ENCODE measurements around the gene EBNA1BP2.
"Not testable (repeated sequence)": the region's sequence is repeated elsewhere in the genome, so short reads cannot be mapped to it uniquely, and the experiment has no call there.

Gene EBNA1BP2

DNA sequence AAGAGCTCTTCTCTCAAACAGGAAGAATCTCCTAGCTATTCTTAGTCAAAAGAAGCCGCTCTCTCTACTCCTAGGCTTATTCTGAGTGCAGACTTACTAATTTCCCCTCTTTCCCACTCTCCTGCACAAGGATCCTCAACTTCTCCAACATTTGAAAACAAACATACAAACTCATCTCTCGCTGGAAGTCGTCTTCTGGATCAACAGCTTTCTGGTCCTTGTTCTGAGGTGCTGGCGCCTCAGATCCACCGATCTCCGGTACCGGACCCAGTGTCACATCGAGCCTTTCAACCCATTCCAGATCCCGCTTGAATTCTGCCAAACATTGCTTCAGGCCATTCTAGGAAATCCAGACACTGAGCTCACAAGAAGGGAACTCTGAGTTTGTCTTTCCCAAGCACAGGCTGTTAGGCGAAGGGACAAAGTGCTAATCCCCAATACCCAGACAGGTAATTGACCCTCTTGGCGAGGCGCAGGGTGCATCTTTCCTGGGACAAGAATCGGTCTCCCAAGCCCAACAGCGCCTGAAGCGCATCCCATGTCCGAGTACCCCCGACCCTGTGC, 696 bp downstream of the EBNA1BP2 start:
- DNase-seq = peak in 1 of 2 donors; percentile 21

- no peak for DNase-seq
Measured at GRCh38 chr1:43165765-43166164, 6.3 kb downstream of the EBNA1BP2 start.

DNA sequence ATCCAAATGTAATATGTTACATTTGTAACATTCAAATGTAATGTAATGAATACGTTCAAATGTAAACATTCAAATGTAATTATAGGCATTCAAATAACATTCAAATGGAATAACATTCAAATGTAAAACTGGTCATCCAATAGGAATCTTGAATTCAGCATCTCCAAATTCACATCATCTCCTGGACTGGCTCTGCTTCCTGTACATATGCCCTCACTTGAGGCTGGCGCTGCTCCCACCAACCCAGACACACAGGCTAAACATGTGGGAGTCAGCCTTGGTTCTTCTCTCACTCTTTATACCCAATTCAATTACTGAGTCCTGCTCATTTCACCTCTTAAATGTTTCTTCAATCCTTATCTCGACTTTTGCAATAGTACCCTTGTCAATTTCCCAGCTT, 6.9 kb downstream of the EBNA1BP2 start:
- no peak for DNase-seq

GRCh38 chr1:43156026-43156425, 16.1 kb downstream of the EBNA1BP2 start:
- DNase-seq = no peak

- DNase-seq = no peak
Measured at GRCh38 chr1:43153443-43153842, 18.6 kb downstream of the EBNA1BP2 start.

- DNase-seq = no peak
Measured at GRCh38 chr1:43152866-43153265, 19.2 kb downstream of the EBNA1BP2 start.

DNA sequence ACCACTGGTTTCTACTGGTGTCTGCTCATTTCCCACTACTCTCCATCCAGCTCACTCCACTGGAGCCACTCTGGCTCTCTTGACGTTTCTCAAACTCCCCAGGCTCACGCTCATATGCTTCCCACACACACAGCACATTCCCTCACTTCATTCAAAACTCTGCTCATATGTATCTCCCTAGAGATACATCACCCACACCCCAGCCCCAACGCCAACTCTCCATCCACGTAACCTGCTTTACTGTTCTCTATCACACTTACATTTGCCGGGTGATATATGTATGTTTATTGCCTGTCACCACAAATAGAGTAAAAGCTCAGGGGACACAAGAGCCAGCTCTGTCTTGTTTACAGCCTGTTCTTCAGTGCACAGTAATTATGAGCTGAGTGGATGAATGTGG, 22.2 kb downstream of the EBNA1BP2 start:
- DNase-seq = no peak

DNA sequence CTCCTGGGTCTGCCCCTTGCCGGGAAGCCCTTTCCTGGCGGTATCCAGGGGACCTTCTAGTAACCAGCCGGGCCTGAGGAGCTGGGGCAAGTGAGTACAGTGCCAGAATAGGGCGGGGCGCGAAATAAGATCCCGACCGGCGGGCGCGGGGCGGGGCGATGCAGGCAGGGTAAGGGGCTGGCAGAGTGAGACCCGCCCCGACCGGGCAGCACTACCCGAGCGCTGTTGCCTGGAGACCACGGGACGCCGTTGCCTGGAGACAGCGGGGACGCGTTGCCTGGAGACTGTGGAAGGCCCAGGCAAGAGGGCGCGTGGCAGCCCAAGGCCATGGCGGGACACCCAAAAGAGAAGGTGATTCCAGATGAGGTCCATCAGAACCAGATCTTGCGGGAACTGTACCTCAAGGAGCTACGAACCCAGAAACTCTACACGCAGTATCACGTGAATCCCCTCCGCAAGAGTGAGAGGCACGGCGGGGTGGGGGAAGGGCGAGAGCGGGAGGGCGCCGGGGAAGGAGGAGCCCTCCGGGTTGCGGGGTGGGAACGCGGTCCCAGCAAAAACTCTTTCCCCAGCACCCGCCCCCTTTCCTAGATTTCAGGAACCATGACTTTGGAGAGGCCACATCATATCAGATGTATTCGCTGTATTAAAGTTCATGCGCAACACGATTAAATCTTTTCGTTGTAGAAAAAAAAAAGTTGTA, 24.3 kb downstream of the EBNA1BP2 start:
- peak; percentile 24 to 63 for DNase-seq

- DNase-seq = no peak
Measured at GRCh38 chr1:43144237-43144636, 27.9 kb downstream of the EBNA1BP2 start.

DNA sequence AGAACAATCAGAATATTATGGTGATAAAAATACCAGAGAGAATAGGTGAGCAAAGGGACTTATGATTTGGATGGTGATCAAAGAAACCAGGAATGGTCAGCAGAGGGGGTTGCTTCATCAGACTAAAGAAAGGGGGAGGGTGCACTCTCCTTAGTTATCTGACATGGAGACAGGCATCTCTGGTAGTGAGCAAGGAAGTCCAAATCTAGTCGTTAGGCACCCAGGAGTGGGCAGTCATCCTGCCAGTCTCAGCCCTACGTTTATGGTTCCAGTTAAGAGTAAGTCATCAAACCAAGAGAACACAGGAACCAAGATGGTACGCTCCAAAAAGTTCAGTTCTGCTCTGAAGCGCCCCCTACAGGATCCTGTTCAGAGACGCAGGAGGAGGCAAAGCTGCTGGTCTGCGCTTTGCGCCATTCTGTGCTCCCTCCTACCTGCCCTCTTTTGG, 28.6 kb downstream of the EBNA1BP2 start:
- DNase-seq = peak in 1 of 2 donors; percentile 21

DNA sequence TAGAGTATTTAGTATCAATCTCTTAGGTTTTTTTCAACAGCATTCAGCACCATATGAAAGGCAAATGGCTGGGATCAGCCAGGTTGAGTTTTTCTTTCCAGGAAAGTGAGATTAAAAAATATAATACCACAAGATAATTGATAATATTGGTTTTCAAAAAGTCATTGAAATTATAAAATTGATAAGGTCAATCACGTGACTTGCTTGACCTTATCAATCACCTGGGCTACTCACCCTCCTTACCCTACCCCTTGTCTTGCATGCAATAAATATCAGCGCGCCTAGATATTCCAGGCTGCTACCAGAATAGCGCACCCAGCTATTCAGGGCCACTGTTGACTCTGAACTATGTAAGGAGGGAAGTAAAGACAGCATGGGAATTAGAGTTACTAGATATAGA, 31.5 kb downstream of the EBNA1BP2 start:
- DNase-seq = no peak

GRCh38 chr1:43140010-43140409, 32.1 kb downstream of the EBNA1BP2 start:
- DNase-seq = no peak

- not testable (repeated sequence) for DNase-seq
Measured at GRCh38 chr1:43139295-43139694, 32.8 kb downstream of the EBNA1BP2 start.

DNA sequence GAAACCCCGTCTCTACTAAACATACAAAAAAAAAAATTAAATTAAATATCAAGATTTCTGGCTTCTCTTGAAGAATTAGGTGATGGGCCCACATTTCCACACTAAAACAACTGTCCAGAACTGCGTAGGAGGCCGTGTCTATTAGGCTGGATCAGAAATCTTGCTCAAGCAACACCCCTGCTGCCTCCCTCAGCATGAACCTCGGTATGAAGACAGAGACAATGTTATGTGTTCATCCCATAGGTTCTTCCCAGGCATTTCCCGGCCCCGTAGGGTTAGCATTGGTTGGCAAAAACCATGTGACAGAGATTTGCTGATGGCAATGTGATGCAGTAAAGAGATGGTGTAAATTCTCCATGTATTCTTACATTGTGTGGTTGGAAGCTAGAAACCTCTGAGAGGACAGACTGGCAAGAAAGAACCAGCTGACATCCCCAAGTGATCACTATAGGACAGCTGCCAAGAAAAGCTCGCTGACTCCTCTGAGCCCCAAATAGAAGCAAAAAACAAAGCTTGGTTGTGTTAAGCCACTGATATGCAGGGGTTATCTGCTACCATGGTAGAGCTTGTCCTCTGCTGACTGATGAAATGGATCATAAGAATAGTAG, 34.5 kb downstream of the EBNA1BP2 start:
- DNase-seq = no peak

- no peak for DNase-seq
Measured at GRCh38 chr1:43135857-43136781, 36.0 kb downstream of the EBNA1BP2 start.

- DNase-seq = no peak
Measured at GRCh38 chr1:43134640-43135039, 37.5 kb downstream of the EBNA1BP2 start.

GRCh38 chr1:43134068-43134467, 38.0 kb downstream of the EBNA1BP2 start:
- DNase-seq = no peak

- DNase-seq = no peak
Measured at GRCh38 chr1:43129426-43129825, 42.7 kb downstream of the EBNA1BP2 start.

DNA sequence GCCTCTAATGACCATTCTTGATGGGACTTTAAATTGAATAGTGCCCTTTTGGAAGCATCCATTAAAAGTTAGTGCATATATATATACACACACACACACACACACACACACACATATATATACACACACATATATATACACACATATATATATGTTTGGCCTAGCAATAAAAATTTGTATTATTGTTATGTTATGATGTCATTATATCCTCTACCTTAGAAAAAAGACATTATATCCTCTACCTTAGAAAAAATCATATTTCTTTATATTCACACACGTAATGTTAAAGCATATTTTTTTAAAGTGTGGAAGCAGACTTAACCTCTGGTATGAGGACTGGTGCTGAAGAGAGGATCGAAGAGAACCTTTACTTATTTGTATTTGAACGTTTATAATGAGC, 43.3 kb downstream of the EBNA1BP2 start:
- DNase-seq = no peak

GRCh38 chr1:43123031-43123430, 49.1 kb downstream of the EBNA1BP2 start:
- no peak for DNase-seq

DNA sequence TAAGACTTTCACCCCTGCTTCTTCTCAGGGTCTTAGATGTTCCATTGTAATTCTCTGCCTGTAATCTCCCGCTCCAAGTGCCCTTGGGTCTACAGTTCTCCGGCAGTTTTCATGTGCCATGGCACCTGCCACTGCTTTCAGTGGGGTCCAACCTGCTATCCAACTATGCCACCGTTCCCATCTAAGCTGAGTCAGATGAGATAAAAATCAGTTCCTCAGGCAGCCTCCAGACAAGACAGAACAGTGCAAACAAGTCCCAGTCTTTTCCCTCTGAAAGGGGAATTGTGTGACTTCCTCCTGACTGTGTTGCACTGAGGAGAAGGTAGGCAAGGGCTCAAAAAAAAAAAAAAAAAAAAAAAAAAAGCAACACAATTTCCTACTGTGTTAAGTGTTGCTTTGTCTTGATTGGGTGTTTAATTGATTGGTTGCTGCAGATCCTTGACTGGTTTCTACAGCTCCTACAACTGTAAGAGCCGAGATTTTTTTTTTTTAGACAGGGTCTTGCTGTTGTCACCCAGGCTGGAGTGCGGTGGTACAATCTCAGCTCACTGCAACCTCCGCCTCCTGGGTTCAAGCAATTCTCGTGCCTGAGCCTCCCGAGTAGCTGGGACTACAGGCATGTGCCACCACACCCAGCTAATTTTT, 50.7 kb downstream of the EBNA1BP2 start:
- DNase-seq = no peak

DNA sequence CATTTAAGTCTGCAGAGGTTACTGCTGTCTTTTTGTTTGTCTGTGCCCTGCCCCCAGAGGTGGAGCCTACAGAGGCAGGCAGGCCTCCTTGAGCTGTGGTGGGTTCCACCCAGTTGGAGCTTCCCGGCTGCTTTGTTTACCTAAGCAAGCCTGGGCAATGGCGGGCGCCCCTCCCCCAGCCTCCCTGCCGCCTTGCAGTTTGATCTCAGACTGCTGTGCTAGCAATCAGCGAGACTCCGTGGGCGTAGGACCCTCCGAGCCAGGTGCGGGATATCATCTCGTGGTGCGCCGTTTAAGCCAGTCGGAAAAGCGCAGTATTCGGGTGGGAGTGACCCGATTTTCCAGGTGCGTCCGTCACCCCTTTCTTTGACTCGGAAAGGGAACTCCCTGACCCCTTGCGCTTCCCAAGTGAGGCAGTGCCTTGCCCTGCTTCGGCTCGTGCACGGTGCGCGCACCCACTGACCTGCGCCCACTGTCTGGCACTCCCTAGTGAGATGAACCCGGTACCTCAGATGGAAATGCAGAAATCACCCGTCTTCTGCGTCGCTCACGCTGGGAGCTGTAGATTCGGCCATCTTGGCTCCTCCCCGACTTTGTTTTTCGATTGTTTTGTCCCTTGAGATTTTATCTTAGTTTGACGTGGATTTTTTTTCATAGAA, 52.0 kb downstream of the EBNA1BP2 start:
- DNase-seq = not testable (repeated sequence)
